Measurements from ENCODE around the gene SOD3.

SOD3 gene, protein sequence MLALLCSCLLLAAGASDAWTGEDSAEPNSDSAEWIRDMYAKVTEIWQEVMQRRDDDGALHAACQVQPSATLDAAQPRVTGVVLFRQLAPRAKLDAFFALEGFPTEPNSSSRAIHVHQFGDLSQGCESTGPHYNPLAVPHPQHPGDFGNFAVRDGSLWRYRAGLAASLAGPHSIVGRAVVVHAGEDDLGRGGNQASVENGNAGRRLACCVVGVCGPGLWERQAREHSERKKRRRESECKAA

DNA sequence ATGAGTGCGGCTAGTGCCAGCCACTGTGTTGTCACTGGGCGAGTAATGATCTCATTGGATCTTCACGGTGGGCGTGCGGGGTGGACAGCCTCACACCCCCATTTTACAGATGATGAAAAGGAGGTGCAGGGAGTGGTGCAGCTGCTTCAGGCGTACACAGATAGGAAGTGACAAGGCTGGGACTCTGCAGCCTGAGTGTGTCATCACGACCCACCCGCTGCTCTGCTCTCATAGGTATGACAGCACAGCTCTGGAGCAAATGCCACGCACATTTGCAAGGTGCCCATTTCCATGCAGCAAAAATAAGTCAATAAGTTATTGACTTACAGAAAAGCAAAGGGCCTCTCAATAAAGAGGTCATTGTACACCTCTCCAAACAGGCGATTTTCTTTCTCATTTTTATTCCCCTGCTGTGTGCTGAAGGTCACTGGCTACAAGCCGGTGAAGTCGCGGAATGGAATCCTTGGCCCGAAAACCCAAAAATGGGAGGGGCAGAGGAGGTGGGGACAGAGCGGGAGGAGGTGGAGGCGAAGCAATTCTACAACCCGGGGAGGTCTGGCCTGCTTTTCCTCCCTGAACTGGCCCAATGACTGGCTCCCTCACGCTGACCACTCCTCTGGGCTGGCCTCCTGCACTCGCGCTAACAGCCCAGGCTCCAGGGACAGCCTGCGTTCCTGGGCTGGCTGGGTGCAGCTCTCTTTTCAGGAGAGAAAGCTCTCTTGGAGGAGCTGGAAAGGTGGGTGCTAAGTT is at the start of gene SOD3:
Gene SOD3, plus strand, starts transcription at position 658 of the 750 bp plus-strand sequence. CDS start 3,949 bp downstream, outside the sequence.
- H3K4me3 ChIP-seq (replicated peaks; ENCODE audit: low read depth, low read length) = peak within 1 kb of the TSS; percentile 49
- peak; percentile 90 for DNase-seq (ENCODE audit: low read depth)
- TF ChIP-seq, protein P1, sequence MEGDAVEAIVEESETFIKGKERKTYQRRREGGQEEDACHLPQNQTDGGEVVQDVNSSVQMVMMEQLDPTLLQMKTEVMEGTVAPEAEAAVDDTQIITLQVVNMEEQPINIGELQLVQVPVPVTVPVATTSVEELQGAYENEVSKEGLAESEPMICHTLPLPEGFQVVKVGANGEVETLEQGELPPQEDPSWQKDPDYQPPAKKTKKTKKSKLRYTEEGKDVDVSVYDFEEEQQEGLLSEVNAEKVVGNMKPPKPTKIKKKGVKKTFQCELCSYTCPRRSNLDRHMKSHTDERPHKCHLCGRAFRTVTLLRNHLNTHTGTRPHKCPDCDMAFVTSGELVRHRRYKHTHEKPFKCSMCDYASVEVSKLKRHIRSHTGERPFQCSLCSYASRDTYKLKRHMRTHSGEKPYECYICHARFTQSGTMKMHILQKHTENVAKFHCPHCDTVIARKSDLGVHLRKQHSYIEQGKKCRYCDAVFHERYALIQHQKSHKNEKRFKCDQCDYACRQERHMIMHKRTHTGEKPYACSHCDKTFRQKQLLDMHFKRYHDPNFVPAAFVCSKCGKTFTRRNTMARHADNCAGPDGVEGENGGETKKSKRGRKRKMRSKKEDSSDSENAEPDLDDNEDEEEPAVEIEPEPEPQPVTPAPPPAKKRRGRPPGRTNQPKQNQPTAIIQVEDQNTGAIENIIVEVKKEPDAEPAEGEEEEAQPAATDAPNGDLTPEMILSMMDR (IDR thresholded peaks at IDR 0.05; ENCODE audit: low read length, missing control alignments) = no peak

DNA sequence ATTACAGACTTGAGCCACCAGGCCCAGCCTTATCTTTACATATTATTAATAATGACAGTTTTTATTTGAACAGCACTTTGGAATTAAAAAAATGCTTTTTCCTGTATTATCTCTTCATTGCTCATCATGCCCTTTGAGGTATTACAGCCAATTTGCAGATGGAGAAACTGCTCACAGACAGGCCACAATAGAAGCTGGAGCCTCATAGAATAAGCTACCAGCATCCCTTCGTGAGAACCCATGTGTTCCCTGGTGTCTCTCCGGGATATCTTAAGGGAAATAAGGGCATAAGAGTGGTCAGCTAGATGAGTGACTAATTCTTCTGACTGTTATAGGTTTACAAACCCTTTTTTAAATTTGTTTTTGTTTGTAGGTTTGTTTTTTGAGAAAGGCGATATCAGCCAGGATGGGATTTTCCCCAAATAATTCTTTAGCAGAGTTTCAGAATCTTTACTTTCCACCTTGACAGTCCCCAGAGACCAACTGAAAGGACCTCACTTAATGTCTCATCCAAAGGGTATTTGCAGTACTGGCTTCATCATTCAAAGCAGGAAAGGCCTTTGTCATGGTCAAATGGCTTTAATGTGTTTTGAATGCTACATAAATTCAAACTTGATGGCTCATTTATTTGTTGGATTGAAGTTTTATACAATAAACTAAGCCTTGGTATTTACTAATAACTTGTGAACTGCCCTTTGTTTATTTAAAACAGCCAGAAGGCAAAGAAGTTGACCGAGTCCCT is 48.0 kb upstream of the SOD3 start:
- TF ChIP-seq, protein P1 (IDR thresholded peaks at IDR 0.05; ENCODE audit: low read length, missing control alignments) = no peak
- DNase-seq (ENCODE audit: low read depth) = no peak
- no peak overlapping the region for H3K4me3 ChIP-seq (replicated peaks; ENCODE audit: low read depth, low read length)

DNA sequence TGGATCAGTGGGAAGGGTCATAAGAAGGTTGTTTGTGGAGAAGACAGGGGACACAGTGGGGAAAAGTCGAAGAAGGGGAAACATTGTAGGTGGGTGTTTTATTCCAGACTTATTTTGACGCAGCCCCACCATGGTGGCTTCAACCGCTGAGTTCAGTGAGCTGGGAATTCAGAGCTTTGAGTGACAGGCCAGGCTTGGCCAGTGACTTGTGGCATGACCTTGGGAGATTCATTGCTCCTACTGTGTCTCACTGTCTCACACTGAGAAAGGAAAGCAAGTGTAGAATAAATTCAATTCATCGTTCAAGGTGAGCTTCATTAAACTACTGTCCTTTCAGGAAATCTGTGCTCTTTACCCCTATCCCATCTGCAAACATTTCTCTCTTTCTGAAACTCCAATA is 47.4 kb upstream of the SOD3 start:
- DNase-seq (ENCODE audit: low read depth) = no peak
- H3K4me3 ChIP-seq (replicated peaks; ENCODE audit: low read depth, low read length) = no peak overlapping the region
- TF ChIP-seq, protein P1 (IDR thresholded peaks at IDR 0.05; ENCODE audit: low read length, missing control alignments) = no peak

DNA sequence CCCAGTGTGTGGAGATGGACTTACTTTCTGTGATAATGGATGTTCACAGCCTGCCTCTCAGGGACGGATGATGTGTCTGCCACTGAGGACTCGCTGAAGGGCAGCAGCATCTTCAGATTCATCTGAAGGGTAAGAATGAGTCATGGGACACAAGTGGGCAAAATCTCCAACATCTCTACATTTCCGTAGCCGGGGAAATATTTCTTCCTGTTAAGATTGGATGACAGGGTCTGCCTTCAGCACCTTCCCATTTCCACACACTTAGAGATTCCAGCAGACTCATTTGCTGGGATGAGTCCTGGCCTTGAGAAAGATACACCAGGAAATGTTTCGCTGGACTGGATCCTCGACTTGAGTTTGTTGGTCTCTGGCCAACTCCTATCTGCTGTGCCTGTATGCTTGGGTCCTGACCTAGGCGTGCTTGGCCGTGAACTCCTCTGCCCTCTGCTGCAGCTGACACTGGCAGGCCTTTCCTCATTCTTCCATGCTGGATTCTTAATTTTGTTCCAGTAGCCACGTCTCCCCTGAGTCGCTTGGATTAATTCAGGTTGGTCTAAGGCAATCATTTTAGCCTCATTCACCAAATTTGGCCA is 46.5 kb upstream of the SOD3 start:
- DNase-seq (ENCODE audit: low read depth) = no peak
- TF ChIP-seq, protein P1 (IDR thresholded peaks at IDR 0.05; ENCODE audit: low read length, missing control alignments) = no peak
- H3K4me3 ChIP-seq (replicated peaks; ENCODE audit: low read depth, low read length) = no peak overlapping the region

DNA sequence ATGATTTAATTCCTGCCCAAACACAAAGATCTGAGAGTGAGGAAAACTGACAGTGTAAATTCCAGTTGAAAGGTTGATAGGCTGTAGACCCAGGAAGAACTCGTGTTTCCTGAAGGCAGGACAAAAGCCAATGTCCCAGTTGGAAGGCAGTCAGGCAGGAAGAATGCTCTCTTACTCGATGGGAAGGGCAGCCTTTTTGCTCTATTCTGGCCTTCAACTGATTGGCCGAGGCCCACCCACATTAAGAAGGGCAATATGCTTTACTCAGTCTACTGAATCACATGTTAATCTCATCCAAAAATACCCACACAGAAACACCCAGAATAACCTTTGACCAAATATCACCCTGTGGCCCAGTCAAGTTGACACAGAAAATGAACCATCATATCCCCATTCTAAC is 45.3 kb upstream of the SOD3 start:
- H3K4me3 ChIP-seq (replicated peaks; ENCODE audit: low read depth, low read length) = no peak overlapping the region
- TF ChIP-seq, protein P1 (IDR thresholded peaks at IDR 0.05; ENCODE audit: low read length, missing control alignments) = no peak
- DNase-seq (ENCODE audit: low read depth) = no peak

DNA sequence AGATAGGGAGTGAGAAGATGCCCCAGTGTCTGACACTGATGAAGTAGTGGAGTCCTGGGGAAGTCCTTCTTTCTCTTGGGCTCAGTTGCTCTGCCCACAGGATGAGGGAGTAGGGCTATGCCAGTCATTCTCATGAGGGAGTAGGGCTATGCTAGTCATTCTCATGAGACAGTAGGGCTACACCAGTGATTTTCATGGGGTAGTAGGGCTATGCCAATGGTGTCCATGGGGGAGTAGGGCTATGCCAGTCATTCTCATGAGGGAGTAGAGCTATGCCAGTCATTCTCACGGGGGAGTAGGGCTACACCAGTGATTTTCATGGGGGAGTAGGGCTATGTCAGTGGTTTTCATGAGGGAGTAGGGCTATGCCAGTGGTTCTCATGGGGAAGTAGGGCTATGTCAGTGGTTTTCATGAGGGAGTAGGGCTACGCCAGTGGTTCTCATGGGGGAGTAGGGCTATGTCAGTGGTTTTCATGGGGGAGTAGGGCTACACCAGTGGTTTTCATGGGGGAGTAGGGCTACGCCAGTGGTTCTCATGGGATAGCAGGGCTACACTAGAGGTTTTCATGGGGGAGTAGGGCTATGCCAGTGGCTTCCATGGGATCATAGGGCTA is 43.3 kb upstream of the SOD3 start:
- no peak overlapping the region for H3K4me3 ChIP-seq (replicated peaks; ENCODE audit: low read depth, low read length)
- TF ChIP-seq, protein P1 (IDR thresholded peaks at IDR 0.05; ENCODE audit: low read length, missing control alignments) = no peak
- DNase-seq (ENCODE audit: low read depth) = no peak

Measured in fibroblast of pulmonary artery (primary cell).